Kidney capillary endothelial cell (primary cell): ENCODE results near the gene EFCAB6.
"Not testable (repeated sequence)": the region's sequence is repeated elsewhere in the genome, so short reads cannot be mapped to it uniquely, and the experiment has no call there.

Source experiments
- DNase-seq: peaks from one replicate; pipeline ENCODE4 v3.0.0-alpha.2; 2018; ENCODE audit warnings: low spot score

EFCAB6 gene

DNA sequence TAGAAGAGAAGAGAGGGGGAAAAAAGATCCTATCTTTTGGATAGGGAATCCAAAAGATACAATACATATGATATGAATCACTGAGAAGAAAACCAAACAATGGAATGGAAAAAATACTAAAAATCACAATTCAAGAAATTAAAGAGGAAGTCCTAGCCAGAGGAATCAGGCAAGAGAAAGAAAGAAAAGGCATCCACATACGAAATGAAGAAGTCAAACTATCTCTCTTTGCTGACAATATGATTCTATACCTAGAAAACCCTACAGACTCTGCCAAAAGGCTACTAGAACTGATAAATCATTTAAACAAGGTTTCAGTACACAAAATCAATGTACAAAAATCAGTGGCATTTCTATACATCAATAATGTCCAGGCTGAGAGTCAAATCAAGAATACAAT lies 91.4 kb downstream of the EFCAB6 start:
- DNase-seq = no peak

DNA sequence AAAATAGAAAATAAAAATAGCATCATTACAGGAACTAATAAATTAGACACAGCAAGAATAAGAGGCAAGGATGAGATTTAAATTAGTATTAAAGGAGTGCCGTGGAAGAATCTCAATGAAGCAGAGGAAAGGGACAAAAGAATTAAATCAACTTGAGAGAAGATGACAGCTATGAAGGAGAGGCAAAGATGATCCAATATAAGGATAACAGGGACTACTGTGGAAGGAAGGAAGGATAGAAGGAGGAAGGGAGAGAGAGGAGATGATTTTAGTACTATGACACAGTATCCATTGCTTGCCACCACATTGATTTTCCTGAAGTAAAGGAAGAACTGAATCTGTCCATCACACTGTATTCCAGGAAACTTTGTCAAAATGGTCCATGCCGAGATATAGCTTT lies 98.0 kb downstream of the EFCAB6 start:
- no peak for DNase-seq

DNA sequence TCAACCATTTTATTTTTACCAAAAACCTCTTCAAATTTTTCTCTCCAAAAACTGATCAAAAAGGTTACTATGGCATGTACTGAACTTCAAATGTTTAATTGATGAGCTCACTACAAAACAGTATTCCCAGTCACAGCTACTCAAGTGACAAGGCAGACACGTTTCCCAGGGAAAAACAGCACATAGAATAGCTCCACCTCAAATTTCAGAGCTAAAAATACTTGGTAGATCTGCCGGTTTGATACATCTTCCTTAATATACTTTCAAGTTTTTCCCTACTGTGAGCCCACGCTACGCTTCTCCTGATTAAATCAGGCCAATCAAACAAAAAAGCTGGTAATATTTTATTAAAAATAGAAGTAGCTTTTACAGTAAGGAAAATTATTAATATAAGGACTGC lies 100.4 kb downstream of the EFCAB6 start:
- no peak for DNase-seq

DNA sequence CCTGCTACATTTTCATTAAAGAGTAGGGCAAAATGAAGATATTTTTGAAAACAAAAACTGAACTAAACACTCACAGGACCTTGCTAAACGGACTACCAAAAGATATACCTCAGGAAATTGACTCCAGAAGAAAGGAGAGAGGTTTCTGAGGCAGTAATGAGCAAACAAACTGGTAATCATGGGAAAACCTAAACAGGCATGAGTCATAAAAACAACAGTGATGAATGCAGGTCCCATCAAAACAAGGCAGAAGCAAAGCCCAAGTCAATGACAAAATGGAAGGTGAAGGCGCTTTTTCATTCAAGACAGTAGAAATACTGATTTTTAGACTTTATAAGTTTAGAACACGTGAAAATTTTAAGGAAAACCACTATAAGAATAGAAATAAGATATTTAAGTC lies 104.5 kb downstream of the EFCAB6 start:
- no peak for DNase-seq

DNA sequence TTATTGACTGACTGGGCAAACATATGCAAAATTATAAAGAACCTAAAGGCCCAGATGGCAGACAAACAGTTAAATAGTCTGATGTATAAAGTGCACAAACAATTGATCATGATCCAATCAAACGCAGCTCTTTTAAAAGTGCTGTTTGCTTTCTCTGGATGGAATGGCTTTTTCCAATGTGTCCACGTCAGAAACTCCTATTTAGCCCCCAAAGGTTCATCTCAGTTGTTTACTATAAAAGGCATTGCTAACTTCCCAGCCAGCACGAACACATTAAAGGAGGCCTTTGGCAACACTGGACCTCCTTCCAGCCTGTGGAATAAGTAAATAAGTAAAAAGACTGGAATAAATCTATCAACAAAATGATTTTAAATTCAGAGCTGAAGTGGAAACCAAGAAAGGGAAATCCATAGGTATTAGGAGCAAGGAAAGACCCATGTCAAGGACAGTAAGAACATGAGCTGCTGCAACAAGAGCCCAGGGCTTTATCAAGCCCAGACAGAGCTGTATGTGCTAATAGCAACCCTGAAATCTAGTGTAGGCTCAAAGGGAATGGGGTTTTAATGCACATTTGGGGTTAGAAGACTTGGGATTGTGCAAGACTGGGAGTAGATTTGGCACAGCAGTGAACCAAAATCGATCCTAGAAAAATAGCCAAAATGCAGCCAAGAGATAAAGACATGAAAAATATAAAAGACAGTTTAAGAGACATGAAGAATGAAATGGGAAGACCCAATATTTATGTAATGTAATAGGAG lies 105.4 kb downstream of the EFCAB6 start:
- no peak for DNase-seq

DNA sequence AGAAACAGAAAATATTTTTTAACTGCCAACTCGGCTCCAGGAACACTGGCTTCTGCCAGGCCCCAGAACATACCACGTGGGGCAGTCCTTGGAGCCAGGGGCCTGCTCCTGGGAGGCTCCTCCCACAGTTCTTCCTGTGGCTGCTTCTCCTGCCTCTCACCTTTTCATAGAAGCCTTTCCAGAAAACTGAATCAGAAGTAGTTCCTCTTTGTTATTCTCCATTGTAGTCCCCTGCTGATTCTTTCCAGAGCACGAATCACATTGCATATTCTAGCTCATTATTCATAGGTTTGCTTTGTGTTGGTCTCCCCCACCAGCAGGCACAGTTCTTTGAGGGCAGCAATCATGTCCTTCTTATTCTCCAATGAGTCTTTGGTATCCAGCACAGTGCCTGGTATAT lies 106.0 kb downstream of the EFCAB6 start:
- no peak for DNase-seq

DNA sequence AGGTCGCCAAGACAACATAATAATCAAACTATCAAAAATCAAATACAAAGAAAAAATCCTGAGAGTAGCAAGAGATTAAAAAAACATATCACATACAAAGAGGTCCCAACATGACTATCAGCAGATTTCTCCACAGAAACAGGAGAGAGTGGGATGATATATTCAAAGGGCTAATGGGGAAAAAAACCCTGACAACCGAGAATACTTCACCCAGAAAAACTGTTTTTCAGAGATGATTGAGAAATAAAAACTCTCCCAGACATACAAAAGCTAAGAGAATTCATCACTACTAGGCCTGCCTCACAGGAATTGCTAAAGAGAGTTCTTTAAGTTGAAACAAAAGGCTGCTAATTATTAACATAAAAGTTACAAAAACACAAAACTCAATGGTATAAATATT lies 108.1 kb downstream of the EFCAB6 start:
- no peak for DNase-seq

DNA sequence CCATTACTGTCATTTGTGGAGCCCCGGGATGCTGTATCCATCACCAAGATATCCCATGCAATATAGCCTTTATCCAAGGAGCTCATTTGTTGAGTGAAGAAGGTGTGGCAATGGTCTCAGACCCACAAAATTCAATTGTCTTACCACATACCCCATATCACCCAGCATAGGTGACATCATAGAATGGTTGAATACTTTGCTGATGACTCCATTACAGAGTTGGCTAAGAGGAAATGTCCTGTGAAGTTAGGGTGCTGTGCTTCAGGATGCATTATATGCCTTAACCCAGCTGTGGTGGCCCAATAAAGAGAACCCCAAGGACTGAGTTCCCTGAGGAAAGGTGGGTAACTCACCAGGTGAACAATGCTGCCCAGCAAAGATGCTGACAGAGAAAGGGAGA lies 113.7 kb downstream of the EFCAB6 start:
- no peak for DNase-seq

DNA sequence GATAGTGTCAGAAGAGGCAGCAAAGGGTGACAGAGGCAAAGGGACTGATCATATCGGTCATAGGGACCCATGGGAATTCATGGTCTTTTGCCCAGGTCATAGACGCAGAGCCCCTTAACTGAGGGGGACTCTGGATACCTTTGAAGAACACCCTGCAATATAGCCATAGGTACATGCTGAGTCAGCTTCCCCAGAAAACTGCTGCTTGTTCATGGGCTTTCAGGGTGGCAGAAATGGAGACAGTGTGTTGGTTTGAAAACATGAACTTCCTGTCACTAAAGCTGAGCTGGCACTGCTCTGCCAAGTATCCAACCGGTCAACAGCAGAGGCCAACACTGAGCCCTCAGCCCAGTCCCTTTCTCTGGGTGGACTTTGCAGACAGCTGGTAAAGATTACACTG lies 114.2 kb downstream of the EFCAB6 start:
- DNase-seq = no peak

DNA sequence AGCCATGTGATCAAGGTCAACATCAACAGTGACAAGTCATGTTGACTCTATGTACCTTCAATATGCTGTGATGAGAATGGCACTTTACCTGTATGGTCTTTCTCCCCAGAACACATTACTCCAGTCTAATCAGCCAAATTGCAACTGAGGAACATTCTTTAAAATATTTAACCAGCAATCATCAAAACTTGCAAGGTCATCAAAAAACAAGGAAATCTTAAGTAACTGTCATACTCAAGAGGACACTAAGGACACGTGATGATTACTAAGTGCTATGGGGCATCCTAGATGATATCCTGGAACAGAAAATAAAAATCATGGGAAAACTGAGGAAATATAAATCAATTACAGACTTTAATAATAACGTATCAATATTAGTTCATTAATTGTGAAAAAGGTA lies 118.9 kb downstream of the EFCAB6 start:
- DNase-seq = no peak

DNA sequence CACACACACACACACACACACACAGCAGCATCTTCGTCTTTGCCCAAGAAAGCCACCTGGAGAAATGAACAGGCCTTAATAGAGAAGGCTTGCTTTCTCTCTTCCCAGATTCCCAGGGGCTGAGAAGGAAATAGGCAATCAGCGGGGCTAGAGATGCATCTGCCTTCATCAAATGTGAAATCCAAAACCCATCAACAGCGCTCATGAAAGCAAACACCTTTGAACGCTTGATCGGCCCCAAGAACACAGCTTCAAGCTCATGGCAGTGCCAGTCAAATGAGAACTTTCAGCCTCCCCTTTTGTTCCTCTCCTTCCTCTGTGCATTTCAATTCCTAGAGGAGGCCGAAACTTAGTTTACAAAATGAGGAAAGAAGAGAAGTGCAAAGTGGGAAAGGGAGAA lies 122.7 kb downstream of the EFCAB6 start:
- DNase-seq = no peak

DNA sequence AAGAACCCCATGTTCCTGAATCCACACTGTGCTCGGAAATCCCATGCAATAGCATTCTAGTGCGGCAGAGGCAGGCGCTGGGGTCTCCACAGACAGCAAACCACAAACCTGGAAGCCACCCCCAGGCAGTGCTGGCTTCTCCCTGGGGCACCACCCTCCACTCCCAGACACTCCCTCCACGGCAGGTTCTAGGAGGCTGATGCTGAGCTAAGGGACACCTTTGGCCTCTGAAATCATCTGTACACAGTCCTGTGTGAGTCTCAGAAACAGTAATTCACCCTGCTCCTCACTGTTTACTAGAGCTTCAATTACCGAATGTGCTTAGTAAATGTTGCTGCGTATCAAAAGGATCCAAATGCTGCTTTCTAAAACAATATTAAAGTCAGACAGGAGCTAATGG lies 129.3 kb downstream of the EFCAB6 start:
- DNase-seq = no peak

DNA sequence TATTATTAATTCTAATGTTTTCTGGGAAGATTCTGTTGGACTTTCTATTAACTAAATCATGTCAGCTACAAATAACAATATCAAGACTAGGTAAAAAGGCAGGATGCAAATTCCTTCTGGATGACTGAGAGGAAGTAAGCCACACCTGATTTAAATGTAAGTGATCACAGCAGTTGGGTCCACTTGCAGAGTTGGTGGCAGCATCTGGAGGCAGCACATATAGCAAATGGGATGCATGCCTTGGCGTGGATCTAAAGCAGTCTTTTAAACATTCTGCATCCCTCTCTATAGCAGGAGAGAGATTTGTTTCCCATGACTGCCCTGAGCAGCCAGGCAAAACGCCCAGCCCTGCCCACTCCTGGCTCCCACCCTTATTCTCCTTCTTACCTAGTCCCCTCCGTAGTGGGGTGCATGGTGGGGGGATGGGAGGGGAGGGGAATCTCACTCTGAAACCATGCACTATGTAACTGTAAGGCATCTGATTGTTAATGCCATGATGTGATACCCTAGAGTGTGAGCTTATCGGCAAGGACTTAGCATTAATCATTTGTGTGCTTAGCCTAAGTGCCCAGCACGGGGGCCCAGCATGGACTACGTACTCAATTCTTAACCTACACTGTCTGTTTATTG lies 130.3 kb downstream of the EFCAB6 start:
- DNase-seq = no peak

DNA sequence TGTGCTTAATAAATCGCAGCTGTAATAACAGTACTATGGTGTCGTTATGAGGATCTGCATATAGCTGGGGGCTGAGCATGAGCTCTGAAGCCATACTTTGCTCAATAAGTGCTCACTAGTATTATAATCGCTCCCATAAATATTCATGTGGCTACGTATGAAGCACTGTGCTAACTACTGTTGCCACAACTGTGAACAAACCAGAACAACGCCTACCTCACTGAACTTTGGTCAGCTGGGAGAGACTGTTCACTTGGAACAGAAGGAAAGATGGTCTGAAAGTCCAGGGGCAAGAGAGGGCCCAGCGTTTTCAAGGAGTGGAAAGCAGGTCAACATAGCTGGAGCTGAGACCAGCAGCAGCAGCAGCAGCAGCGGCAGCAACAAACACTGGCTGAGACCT lies 141.6 kb downstream of the EFCAB6 start:
- no peak for DNase-seq

DNA sequence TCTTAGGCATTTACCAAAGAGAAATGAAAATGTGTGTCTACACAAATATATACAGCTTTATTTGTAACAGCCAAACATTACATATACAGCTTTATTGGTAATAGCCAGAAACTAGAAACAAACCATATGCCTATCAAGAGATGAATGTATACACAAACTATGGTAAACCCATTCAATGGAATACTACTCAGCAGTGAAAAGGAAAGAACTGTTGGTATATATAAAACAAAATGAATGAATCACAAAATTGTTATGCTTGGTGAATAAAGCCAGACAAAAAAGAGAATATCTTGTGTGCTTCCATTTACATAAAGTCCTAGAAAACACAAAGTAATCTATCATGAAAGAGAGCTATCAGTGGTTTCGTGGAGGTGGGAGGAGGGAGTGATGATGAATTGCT lies 142.9 kb downstream of the EFCAB6 start:
- no peak for DNase-seq

DNA sequence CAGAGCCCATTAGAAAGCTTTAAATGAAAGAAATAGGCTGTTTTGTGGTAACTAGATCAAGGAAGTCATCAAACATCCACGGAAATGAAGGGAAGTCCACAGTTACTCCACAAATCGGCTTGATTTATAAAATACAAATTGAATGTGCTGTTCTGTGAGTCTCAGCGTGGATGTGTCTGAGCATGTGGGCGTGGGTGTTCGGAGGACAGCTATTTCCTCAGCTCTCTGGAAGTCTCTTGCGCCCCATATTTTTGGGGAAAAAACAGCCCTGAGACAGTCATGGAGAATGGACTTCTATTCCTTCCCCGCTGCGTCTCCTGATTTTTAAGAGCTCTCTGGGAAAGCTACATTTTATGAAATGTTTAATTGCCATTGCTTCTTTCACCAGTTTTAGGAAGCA lies 144.4 kb downstream of the EFCAB6 start:
- DNase-seq = no peak

DNA sequence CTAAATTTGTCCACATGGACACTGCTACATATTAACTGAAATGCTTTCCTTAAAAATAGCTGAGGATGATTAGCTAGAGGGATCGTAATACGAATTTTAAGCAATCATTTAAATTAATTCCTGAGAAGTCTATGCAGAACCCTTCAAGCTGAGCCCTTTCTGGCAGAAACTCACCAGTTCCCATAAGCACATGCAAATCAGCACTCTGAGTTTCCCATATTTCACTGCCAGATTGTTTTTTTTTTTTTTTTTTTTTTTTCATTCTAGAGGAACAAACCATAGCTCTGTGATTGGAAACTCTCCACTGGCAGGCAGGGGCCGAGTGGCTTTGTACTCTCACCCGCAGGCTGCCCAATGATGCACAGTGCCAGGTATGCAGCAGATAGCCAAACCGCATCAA lies 145.6 kb downstream of the EFCAB6 start:
- DNase-seq = no peak

DNA sequence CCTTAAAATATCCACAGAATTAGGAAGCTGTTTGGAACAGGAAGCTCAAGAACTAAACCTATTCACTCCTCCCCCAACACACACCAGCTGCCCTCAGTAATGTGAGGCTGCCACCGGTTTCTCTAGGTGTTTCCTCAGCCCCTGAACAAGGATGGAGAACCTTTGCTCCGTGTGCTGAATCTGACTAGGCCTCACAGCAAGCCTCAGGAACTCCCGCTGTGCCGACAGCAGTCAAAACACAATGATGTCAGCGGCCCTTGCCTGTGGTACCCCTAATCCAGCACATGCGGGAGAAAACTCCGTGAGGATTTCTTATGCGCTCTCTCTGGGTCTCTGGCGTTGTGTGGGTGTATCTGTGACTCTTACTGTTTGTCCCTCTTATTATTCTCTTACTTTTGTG lies 153.3 kb downstream of the EFCAB6 start:
- DNase-seq = no peak

DNA sequence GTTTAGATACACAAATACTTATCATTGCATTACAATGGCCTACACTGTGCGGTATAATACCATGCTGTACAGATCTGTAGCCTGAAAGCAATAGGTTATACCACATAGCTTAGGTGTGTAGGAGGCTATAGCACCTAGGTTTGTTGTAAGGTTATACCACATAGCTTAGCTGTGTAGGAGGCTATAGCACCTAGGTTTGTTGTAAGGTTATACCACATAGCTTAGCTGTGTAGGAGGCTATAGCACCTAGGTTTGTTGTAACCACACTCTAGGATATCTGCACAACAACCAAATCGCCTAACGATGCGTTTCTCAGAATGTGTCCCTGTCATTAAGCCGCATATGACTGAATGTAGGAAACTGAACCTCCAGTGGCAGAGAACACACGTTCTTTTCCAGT lies 155.5 kb downstream of the EFCAB6 start:
- DNase-seq = not testable (repeated sequence)

DNA sequence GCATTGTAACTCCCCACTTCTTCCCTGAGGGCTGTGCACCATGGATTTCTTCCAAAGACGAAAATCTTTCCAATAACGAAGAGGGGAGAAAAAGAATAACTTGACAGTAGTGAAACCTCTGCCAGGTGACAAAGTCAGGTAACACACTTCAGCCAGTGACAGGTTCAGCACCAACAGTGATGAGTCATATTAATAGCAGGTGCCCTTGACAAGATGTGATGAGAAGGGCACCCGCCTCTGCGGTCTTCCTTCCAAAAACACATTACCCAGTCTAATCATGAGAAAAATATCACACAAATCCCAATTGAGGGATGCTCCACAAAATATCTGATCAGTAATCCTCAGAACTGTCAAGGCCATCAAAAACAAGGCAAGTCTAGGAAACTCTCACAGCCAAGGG lies 157.8 kb downstream of the EFCAB6 start:
- DNase-seq = no peak

DNA sequence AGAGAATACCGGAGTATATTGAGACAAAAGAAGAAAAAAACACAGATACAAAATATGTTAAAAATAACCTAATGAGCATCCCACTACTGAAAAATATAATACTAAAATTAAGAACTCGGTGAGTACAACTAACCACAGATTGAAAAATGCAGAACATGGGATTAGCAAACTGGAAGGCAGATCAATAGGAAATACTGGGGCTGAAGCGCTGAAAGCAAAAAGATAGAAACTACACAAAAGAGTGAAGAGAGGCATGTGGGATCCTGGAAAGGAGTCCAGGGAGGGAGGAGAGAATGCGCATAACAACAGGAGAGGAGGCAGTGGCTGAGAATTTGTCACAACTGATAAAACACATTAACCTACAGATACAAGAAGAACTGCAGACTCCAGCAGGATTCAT lies 159.3 kb downstream of the EFCAB6 start:
- DNase-seq = no peak

DNA sequence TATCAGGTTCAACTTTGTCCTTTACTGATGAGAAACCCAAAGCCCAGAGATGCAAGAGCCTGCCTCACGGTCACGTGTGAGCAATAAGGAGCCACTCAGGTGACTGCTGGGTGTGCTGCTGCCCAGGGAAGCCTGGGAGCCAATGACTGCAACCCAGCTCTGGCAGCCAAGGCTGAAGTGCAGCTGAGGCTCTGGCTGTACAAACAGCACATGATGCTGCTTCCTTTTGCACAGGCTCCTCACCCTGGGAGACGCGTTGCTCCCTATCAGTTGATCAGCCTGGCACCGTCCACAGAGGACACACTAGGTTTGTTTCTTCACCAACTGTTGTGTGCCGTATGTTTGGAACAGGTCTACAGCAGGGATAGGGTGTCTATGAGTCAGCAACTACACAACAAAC lies 168.7 kb downstream of the EFCAB6 start:
- no peak for DNase-seq

DNA sequence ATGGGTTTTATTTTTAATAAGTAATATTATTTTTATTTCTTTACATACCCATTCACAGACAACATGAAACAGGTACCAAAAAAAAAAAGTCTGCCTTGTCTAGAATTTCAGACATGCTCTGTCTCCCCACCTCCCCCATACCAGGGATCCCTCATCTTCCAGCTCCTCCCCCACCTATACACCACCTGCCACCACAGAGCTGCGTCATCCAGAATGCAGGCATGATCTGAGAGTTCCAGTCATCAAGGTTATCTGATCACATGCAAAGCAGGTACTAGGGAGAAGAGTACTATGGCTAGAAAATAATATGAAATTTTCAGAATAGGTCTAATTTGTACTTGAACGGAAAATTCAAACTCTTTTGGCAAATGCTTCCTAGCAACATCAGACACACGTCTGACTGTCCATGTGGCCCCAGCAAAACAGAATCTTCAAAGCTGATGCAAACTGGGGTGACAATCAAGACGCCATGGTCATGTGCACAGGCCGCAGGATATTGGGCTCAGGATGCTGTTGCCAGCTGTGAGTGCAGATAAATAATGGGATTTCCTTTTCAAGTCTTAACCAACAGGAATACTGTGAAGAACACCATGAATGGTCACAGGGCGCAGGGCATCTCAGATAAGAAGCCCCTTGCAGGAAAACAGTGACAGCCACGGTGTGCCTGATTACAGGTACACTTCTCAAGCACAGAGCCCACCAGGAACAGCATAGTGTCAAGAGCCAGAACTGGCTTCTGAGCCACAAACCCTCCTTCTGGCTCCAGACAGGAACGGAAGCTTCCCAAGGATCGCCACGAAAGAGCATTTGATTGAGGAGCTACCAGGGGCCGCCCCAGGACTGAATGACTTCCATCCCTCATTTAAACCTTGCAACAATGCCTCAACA lies 169.5 kb downstream of the EFCAB6 start:
- no peak for DNase-seq
